ENCODE measurements around the gene SGK1.

DNA sequence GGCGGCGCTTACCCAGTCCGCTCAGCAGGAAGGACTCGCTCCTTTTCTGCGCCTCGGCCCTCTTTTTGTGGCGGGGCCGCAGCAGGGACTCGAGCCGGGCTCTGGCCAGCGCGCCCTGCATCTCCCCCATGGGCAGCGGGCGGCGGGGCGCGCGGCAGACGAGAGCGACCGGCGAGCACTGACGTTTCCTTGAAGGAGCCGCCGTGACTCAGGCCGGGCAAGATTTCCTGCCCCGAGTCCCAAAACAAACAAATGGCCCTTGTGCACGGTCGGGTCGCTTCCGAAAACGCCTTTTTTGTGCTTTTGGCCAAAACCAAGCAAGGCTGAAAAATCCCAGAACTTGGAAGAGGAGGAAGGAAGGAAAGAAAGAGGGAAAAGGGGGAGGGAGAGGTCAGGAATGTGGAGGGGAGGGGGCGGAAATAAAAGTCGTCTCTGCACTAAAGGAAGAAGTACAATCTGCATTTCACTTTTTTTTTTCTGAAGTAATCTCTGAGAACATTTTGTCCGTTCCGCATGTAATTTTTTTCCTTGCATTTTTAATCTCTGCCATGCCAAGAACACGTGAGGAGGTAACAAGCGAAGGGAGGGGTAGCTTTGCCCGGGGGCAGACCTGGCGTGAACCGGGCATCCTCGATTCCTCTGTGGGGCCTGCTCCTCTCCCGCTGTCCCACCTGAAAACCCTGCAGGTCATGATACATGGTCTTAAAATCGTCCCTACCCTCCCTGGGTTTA lies 142.2 kb downstream of the SGK1 start:
- TF ChIP-seq, protein P1, sequence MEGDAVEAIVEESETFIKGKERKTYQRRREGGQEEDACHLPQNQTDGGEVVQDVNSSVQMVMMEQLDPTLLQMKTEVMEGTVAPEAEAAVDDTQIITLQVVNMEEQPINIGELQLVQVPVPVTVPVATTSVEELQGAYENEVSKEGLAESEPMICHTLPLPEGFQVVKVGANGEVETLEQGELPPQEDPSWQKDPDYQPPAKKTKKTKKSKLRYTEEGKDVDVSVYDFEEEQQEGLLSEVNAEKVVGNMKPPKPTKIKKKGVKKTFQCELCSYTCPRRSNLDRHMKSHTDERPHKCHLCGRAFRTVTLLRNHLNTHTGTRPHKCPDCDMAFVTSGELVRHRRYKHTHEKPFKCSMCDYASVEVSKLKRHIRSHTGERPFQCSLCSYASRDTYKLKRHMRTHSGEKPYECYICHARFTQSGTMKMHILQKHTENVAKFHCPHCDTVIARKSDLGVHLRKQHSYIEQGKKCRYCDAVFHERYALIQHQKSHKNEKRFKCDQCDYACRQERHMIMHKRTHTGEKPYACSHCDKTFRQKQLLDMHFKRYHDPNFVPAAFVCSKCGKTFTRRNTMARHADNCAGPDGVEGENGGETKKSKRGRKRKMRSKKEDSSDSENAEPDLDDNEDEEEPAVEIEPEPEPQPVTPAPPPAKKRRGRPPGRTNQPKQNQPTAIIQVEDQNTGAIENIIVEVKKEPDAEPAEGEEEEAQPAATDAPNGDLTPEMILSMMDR (IDR thresholded peaks at IDR 0.05; ENCODE audit: low read depth, low read length, poor library complexity, severe bottlenecking) = no peak
- TF ChIP-seq EZH2phosphoT487 (IDR thresholded peaks at IDR 0.05; ENCODE audit: borderline replicate concordance, low read length) = no peak

Measured in DOHH2 (cell line).